NCI-H226 (cell line): ENCODE data around the gene SLC27A3.
"Not testable (repeated sequence)": the region's sequence is repeated elsewhere in the genome, so short reads cannot be mapped to it uniquely, and the experiment has no call there.

Experiments
- DNase-seq: peaks from one replicate; pipeline ENCODE4 v3.0.0-alpha.2; 2015

SLC27A3 gene

DNA sequence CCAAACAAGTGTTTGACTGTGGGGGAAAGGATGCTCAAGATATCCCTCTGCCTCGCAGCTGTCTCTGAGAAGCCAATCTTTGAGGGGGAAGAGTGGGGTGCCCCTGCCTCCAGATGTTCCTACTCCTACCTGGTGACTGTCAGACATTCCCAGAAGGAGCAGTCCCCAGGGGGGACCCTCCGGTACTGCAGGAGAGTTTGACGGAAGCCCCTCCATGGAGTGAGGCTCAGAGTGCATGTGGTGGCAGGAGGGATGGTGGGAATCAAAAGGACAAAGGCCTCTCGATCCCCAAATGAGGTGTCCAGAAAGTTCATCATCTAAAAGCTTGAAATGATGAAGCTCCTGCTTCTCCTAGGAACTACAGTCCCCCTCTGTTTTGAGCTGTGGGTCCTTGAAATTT is 5.3 kb downstream of the SLC27A3 start:
- no peak for DNase-seq

- not testable (repeated sequence) for DNase-seq
These were observed 7.4 kb downstream of the SLC27A3 start for GRCh38 chr1:153782648-153783047.

GRCh38 chr1:153783233-153784190 is 8.3 kb downstream of the SLC27A3 start:
- DNase-seq, result peak; percentile 77

DNA sequence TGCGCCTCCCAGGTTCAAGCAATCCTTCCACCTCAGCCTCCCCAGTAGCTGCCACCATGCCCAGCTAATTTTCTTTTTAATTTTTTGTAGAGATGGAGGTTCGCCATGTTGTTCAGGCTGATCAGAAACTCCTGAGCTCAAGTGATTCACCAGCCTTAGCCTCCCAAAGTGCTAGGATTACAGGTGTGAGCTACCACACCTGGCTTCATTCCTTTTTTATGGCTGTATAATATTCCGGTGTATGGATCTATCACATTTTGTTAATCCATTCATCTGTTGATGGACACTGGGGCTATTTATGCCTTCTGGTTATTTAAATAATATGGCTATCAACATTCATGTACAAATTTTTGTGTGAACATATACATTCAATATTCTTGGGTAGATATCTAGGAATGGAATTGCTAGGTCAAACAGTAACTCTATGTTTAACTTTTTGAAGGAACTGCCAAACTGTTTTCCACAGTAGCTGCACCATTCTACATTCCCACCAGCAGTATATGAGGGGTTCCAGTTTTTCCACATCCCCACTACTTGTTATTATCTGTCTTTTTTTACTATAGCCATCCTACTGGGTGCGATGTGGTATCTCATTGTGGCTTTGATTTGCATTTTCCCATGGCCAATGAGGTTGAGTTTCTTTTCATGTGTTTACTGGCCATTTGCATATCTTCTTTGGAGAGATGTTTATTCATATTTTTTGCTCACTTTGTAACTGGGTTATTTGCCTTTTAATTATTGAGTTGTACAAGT is 11.0 kb downstream of the SLC27A3 start:
- DNase-seq, result no peak

DNA sequence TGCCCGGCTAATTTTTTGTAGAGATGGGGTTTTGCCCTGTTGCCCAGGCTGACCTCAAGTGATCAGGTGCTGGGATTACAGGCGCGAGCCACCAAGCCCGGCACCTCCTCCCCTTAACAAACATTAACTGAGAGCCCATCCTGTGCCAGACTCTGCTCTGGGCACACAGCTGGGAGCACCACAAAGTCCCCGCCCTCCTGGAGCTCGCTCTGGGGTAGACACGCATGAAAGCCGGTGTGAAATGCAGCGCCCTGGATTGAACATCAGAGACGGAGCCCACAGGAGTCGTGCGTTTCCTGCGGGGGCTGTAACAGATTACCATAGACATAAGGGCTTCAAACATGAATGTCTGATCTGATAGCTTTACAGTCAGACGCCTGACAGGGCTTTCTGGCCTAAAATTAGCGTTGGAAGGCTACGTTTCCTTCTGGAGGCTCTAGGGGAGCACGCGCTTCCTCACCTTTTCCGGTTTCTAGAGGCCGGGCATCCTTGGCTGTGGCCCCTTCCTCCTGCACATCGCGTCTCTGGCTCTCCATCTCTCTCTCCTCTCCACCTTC is 14.3 kb downstream of the SLC27A3 start:
- DNase-seq, result no peak

GRCh38 chr1:153790313-153790965 is 15.2 kb downstream of the SLC27A3 start:
- no peak for DNase-seq

- peak; percentile 79 for DNase-seq
These were observed 15.9 kb downstream of the SLC27A3 start for GRCh38 chr1:153790966-153791647.

DNA sequence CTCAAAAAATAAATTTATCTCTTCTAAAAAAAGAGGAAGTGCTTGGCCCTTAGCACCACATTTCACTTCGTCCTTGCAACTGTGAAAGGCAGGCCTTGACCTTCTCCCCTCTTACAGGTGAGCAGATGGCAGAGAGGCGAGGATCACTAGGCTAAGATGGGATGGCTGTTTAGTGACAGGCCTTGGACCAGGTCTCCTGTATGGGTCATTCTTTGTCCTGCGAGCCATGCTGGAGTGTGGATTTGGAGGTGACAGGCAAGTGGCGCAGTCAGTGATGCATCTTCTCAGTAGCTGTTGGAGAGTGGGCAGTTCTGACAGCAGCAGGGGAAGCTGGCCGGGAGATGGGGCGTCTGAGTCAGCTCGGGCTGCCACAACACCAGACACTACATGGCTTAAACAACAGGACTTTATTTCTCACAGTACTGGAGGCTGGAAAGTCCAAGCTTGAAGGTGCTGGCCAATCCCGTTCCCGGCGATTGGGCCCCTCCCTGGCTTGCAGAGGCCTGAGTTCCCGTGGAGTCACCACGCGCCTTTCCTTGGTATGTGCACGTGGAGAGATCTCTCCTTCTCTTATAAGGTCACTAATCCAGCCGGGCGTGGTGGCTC is 16.5 kb downstream of the SLC27A3 start:
- no peak for DNase-seq

DNA sequence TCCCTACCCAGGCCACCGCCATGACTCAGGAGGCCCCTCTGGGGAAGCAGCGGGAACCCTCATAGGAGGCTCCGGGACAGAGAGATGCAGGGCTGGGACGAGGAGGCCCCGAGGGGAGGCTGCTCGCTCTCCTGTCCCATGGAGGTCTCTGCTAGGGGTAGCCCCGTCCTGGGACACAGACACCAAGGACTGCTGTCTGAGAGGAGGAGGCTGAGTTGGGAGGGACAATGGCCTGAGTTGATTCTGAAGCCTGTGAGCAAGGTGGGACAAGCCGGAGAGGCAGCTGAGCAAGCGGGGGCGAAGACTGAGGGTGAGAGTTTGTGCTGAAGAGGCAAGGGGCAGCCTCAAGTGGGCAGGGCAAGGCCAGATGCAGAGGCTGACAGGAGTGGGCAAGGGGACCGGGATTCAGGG is 17.4 kb downstream of the SLC27A3 start:
- no peak for DNase-seq

- DNase-seq, result no peak
These were observed 18.2 kb downstream of the SLC27A3 start for GRCh38 chr1:153793261-153793972.

DNA sequence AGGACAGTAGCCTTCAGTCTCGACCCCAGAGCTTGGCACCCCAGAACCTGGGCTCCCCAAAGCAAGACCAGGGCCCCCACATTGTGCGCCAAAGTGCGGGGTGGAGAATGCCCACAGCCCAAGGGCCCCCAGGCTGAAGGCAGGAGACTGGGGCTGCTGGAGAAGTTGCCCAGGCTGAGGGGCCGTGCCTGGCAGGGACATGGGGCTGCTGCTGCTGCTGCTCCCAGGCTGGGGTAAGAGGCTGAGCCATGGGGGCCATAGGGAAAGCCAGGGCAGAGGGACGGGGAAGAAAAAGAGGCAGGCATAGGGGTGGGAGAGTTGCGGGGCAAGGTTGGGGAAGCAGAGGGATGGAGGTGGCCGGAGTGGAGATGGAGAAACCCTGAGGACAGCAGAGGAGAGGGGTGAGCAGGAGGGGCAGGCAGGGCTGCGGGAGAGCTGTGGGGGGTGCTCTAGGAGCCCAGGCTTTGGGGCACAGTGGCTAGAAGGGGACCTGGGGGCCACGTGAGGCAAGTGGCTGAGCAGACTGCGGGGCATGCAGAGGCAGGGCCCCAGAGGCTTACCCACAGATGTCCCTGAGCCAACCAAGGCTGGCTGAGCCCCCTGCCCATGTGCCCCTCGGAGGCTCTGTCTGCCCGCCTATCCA is 18.9 kb downstream of the SLC27A3 start:
- DNase-seq, result no peak

- no peak for DNase-seq
These were observed 19.6 kb downstream of the SLC27A3 start for GRCh38 chr1:153794624-153795329.

DNA sequence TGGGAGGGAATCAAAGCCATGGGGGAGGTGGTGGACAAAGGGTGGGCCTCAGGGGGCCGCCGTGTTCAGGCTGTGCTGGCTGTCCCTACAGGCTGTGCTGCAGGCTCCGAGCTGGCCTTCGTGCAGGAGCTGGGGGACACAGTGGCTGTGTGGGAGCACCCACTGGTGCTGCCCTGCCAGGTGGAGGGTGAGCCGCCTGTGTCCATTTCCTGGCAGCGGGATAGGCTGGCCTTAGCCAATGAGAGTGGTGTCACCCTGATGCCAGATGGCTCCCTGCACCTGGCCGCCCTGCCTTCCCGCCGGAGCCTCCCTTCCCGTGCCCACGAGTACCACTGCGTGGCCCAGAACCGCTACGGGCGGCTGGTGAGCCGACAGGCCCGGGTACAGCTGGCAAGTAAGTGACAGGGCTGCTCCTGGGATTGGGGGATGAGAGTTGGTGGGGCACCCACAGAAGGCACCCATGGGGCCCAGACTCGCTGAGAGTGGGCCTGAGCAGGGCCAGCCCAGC is 20.2 kb downstream of the SLC27A3 start:
- DNase-seq, result no peak

- DNase-seq, result no peak
These were observed 21.0 kb downstream of the SLC27A3 start for GRCh38 chr1:153795934-153796785.

- no peak for DNase-seq
These were observed 21.8 kb downstream of the SLC27A3 start for GRCh38 chr1:153796786-153797659.

GRCh38 chr1:153798468-153798780 is 23.2 kb downstream of the SLC27A3 start:
- no peak for DNase-seq

- no peak for DNase-seq
These were observed 23.8 kb downstream of the SLC27A3 start for GRCh38 chr1:153799016-153799415.
